HEK293 (cell line): ENCODE measurements around the gene CAND1.

Source experiments
- CTCF ChIA-PET: fragments of 350-600 bp; formaldehyde crosslinking; extraction: SDS; loops from one replicate; lab custom pipeline; 2021; ENCODE audit warnings: antibody characterized with exemption; lab: Yijun Ruan, JAX
- POLR2A ChIA-PET: fragments of 300-600 bp; formaldehyde crosslinking; extraction: SDS; loops from one replicate; lab custom pipeline; 2020; ENCODE audit warnings: antibody characterized with exemption, inconsistent platforms; lab: Yijun Ruan, JAX
- H3K27ac ChIP-seq: fragments of 200-500 bp; sonication (Bioruptor generic); 2 replicates; pipeline ENCODE4 v1.5.1; 2014; ENCODE audit warnings: low read depth, low read length, control low read depth, inconsistent platforms; ENCODE audit errors: extremely low read depth
- H3K36me3 ChIP-seq, 2 experiments: fragments of 200-500 bp in 1 of 2; sonication (Bioruptor generic) in 1 of 2; 1 replicate in 1 of 2; 2 replicates in 1 of 2; pipeline ENCODE4 v1.5.1; 2014 to 2017; ENCODE audit warnings: inconsistent platforms in 2 of 2, low read length in 2 of 2; ENCODE audit not compliant: control insufficient read depth in 2 of 2, insufficient read depth in 1 of 2
- H3K4me1 ChIP-seq: fragments of 200-500 bp; sonication (Bioruptor generic); 2 replicates; pipeline ENCODE4 v1.5.1; 2014; ENCODE audit warnings: mild to moderate bottlenecking, low read length, inconsistent platforms; ENCODE audit not compliant: control insufficient read depth, insufficient read depth
- H3K4me3 ChIP-seq: 2 replicates; pipeline ENCODE4 v1.5.1; 2011; ENCODE audit warnings: low read depth, mild to moderate bottlenecking, control low read depth, low read length, moderate library complexity
- H3K9me3 ChIP-seq: fragments of 200-500 bp; sonication (Bioruptor generic); 2 replicates; pipeline ENCODE4 v1.5.1; 2014; ENCODE audit warnings: low read depth, low read length, inconsistent platforms; ENCODE audit not compliant: control insufficient read depth, insufficient read depth
- PRDM1 ChIP-seq: fragments of 450-650 bp; formaldehyde crosslinking; IDR thresholded peaks from 2 replicates; pipeline ENCODE4; 2016; ENCODE audit warnings: missing biosample characterization, missing genetic modification characterization
- YY1 ChIP-seq: fragments of 450-650 bp; formaldehyde crosslinking; IDR thresholded peaks from 2 replicates; pipeline ENCODE4 v1.5.1; 2018; ENCODE audit warnings: missing biosample characterization, missing genetic modification characterization
- ZNF133 ChIP-seq: fragments of 450-650 bp; formaldehyde crosslinking; IDR thresholded peaks from 2 replicates; pipeline ENCODE4 v1.5.1; 2016; ENCODE audit warnings: missing biosample characterization, missing genetic modification characterization
- ZNF146 ChIP-seq: fragments of 450-650 bp; formaldehyde crosslinking; IDR thresholded peaks from 2 replicates; pipeline ENCODE4 v1.5.1; 2016; ENCODE audit warnings: missing biosample characterization, missing genetic modification characterization
- ZNF169 ChIP-seq: fragments of 450-650 bp; formaldehyde crosslinking; IDR thresholded peaks from 2 replicates; pipeline ENCODE4 v1.5.1; 2016; ENCODE audit warnings: missing biosample characterization, missing genetic modification characterization
- ZNF184 ChIP-seq: fragments of 450-650 bp; IDR thresholded peaks from 2 replicates; pipeline ENCODE4 v1.5.1; 2018; ENCODE audit warnings: missing biosample characterization, mild to moderate bottlenecking, missing genetic modification characterization
- ZNF248 ChIP-seq: fragments of 450-650 bp; formaldehyde crosslinking; IDR thresholded peaks from 2 replicates; pipeline ENCODE4 v1.5.1; 2017; ENCODE audit warnings: missing biosample characterization, missing genetic modification characterization
- ZNF274 ChIP-seq, 2 experiments: fragments of 200-500 bp in 1 of 2; fragments of 450-650 bp in 1 of 2; sonication (Bioruptor generic) in 1 of 2; formaldehyde crosslinking in 1 of 2; IDR thresholded peaks; 2 replicates each; pipeline versions ENCODE4 v1.5.1 to v1.6.1; 2014 to 2016; ENCODE audit warnings: borderline replicate concordance in 1 of 2, inconsistent platforms in 1 of 2, low read length in 1 of 2, missing biosample characterization in 1 of 2, missing genetic modification characterization in 1 of 2
- ZNF433 ChIP-seq: fragments of 450-650 bp; formaldehyde crosslinking; IDR thresholded peaks from 2 replicates; pipeline ENCODE4 v1.5.1; 2016; ENCODE audit warnings: missing biosample characterization, missing genetic modification characterization, low read depth
- ZNF518A ChIP-seq: fragments of 450-650 bp; formaldehyde crosslinking; conservative IDR thresholded peaks from 2 replicates; pipeline ENCODE4 v1.5.1; 2016; ENCODE audit warnings: low read depth, missing biosample characterization, missing genetic modification characterization
- ZNF544 ChIP-seq: fragments of 450-650 bp; formaldehyde crosslinking; IDR thresholded peaks from 2 replicates; pipeline ENCODE4 v1.5.0; 2017; ENCODE audit warnings: missing biosample characterization, missing genetic modification characterization
- ZNF549 ChIP-seq: fragments of 450-650 bp; IDR thresholded peaks from 2 replicates; pipeline ENCODE4 v1.5.1; 2018; ENCODE audit warnings: missing biosample characterization, missing genetic modification characterization, mild to moderate bottlenecking, inconsistent platforms, moderate library complexity
- ZNF555 ChIP-seq: fragments of 450-650 bp; formaldehyde crosslinking; conservative IDR thresholded peaks from 2 replicates; pipeline ENCODE4 v1.5.1; 2017; ENCODE audit warnings: missing biosample characterization, mild to moderate bottlenecking, missing genetic modification characterization, inconsistent platforms
- ZNF621 ChIP-seq: fragments of 450-650 bp; formaldehyde crosslinking; IDR thresholded peaks from 2 replicates; pipeline ENCODE4 v1.5.1; 2017; ENCODE audit warnings: missing biosample characterization, missing genetic modification characterization
- ZNF658 ChIP-seq: fragments of 450-650 bp; formaldehyde crosslinking; IDR thresholded peaks from 2 replicates; pipeline ENCODE4; 2016; ENCODE audit warnings: missing biosample characterization, missing genetic modification characterization
- ZNF664 ChIP-seq: fragments of 450-650 bp; formaldehyde crosslinking; IDR thresholded peaks from 2 replicates; pipeline ENCODE4 v1.5.1; 2016; ENCODE audit warnings: missing biosample characterization, missing genetic modification characterization
- ZXDB ChIP-seq: fragments of 450-650 bp; formaldehyde crosslinking; IDR thresholded peaks from 2 replicates; pipeline ENCODE4 v1.5.1; 2016; ENCODE audit warnings: missing biosample characterization, missing genetic modification characterization
- TF ChIP-seq, protein P1 (sequence below): fragments of 450-650 bp; formaldehyde crosslinking; IDR thresholded peaks from 2 replicates; pipeline ENCODE4 v1.5.1; 2017; ENCODE audit warnings: missing biosample characterization, missing genetic modification characterization
- TF ChIP-seq, protein P2 (sequence below): fragments of 450-650 bp; formaldehyde crosslinking; IDR thresholded peaks from 2 replicates; pipeline ENCODE4 v1.5.1; 2016; ENCODE audit warnings: missing biosample characterization, missing genetic modification characterization

Gene CAND1

GRCh38 chr12:67239061-67239460, 30.1 kb upstream of the CAND1 start:
- TF ChIP-seq, protein P1, sequence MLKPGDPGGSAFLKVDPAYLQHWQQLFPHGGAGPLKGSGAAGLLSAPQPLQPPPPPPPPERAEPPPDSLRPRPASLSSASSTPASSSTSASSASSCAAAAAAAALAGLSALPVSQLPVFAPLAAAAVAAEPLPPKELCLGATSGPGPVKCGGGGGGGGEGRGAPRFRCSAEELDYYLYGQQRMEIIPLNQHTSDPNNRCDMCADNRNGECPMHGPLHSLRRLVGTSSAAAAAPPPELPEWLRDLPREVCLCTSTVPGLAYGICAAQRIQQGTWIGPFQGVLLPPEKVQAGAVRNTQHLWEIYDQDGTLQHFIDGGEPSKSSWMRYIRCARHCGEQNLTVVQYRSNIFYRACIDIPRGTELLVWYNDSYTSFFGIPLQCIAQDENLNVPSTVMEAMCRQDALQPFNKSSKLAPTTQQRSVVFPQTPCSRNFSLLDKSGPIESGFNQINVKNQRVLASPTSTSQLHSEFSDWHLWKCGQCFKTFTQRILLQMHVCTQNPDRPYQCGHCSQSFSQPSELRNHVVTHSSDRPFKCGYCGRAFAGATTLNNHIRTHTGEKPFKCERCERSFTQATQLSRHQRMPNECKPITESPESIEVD = no peak
- no peak for TF ChIP-seq ZNF555 (tag by site-specific recombination)
- TF ChIP-seq ZNF544 (tag by site-specific recombination) = no peak
- no peak for TF ChIP-seq ZNF274 (IDR thresholded peaks at IDR 0.05; ENCODE audit: low read length)
- TF ChIP-seq ZNF274 (tag by site-specific recombination; IDR thresholded peaks at IDR 0.05; ENCODE audit: borderline replicate concordance) = no peak
- no peak for TF ChIP-seq ZNF664 (tag by site-specific recombination)
- no peak for TF ChIP-seq ZNF169 (tag by site-specific recombination)
- no peak for TF ChIP-seq ZNF146 (tag by site-specific recombination)
- no peak for TF ChIP-seq ZXDB (tag by site-specific recombination)
- TF ChIP-seq, protein P2, sequence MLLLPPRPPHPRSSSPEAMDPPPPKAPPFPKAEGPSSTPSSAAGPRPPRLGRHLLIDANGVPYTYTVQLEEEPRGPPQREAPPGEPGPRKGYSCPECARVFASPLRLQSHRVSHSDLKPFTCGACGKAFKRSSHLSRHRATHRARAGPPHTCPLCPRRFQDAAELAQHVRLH = no peak
- no peak for TF ChIP-seq ZNF133 (tag by site-specific recombination)
- Histone ChIP-seq H3K4me1 (no peaks in the 10 kb centered on the region), H3K4me3 (no peak overlapping the region), H3K9me3 (no peaks in the 10 kb centered on the region), H3K27ac (no peak overlapping the region), H3K36me3 (no peaks in the 10 kb centered on the region)
- ChIA-PET POLR2A (no interaction called here), CTCF (no interaction called here)

DNA sequence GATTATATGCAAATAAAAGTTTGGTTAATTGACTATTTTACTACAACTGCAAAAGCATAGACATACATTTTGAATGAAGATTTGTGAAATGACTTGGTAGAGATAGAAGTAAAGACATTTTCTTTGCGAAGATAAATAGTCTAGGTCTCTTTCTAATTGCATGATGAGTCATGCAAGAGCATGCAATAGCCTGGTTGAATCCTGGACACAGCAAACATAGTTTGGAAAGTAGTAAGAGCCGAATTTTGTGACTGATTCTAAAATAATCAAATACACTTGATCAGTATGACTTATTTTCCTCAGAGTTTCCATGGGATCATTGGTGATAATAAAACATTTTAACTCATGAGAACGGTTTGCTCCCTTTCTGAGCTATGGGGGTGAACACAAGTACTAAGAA, 27.7 kb upstream of the CAND1 start:
- CTCF ChIA-PET = interaction anchor here (0.8 kb wide), 1 partner anchor 19 kb away, joined by 3 read pairs; no protein-coding TSS in a partner anchor
- POLR2A ChIA-PET = no interaction called here
- Histone ChIP-seq H3K9me3 (no peaks in the 10 kb centered on the region), H3K36me3 (no peaks in the 10 kb centered on the region), H3K4me1 (no peaks in the 10 kb centered on the region), H3K27ac (no peak overlapping the region), H3K4me3 (no peak overlapping the region)
- TF ChIP-seq PRDM1 = peak; percentile 14; the same call in 1 of the 2 replicates
- no peak for TF ChIP-seq ZNF248 (tag by site-specific recombination)

DNA sequence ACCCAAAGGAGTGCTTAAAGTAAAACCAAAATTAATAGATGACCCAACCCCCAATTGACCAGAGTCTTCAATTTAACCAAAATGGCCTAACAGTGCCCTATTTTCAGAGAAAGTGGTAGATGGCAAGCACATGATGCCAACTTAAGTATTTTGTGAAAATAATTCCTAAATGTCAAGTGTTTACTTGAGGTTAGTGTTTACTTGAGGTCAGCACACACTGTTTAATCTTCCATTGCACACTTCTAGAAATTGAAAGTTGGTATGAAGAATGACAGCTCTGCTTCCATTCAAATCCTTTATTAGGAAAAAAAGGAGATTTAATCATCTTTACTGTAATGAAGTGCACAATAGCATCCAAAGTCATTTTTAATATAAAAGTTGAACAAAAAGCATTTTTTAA, 25.9 kb upstream of the CAND1 start:
- Histone ChIP-seq H3K27ac (no peak overlapping the region), H3K4me1 (no peaks in the 10 kb centered on the region), H3K36me3 (no peaks in the 10 kb centered on the region), H3K9me3 (no peaks in the 10 kb centered on the region), H3K4me3 (no peak overlapping the region)
- ChIA-PET POLR2A (no interaction called here), CTCF (interaction anchor here (1.2 kb wide), 1 partner anchor 11 kb away, joined by 3 read pairs; no protein-coding TSS in a partner anchor)
- TF ChIP-seq PRDM1 (no peak), ZNF621 (tag by site-specific recombination) (no peak), ZNF184 (tag by site-specific recombination) (no peak), ZNF274 (IDR thresholded peaks at IDR 0.05; ENCODE audit: low read length) (no peak), ZNF274 (tag by site-specific recombination; IDR thresholded peaks at IDR 0.05; ENCODE audit: borderline replicate concordance) (no peak), ZNF518A (tag by site-specific recombination) (no peak), ZNF433 (tag by site-specific recombination) (no peak), YY1 (no peak), ZNF658 (tag by site-specific recombination) (no peak), ZNF549 (tag by site-specific recombination) (no peak)
